HG03442 (cell line): ENCODE data around the gene GPR162.
"Not testable (repeated sequence)": the region's sequence is repeated elsewhere in the genome, so short reads cannot be mapped to it uniquely, and the experiment has no call there.

Experiments used
- ATAC-seq: cut with Tn5 transposase; IDR thresholded peaks from one replicate; pipeline ENCODE4 v1.9.1; 2021; ENCODE audit warnings: mild to moderate bottlenecking, moderate library complexity; ENCODE audit not compliant: unreplicated experiment

GPR162 gene

DNA sequence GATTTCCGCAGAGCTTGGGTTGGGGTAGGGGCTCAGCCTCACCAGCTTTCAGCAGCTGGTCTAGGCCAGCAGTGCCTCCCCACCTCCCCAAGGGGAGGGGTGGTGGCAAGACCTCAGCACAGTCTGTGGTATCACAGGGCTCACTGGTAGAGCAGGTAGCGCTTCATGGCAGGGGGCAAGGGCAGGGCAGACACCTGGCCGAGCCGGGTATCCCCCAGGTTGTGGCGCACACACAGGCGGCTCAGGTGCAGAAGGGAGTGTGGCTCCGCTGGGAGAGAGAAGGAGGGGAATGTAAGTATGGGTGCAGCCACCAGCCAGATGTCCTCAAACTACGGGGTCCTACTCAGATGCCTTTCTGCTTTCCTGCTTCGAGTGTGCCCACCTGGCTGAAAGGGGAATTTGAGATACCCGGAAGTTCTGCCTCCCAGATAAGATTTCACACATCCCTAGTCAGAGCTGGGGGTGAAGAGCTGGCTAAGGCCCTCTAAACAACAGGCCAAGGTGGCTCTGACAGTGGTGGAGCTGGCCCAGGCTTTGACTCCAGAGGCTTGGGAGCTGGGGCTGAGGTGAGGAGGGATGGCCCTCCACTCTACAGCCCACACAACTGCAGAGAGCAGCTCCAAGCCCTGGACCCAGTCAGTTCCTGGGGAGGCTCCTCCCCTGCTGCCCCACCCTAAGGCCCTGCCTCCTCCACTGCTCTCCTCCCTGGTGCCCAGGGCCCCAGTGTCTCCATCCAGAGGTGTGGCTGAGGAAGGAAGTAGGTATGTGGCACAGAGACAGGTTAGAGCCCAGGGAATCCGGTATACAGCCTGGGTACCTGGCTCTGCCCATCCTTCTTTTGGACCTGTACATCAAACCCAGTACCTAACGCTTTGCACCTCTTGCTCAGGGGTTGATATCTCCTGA lies 49.7 kb downstream of the GPR162 start:
- ATAC-seq = no peak

DNA sequence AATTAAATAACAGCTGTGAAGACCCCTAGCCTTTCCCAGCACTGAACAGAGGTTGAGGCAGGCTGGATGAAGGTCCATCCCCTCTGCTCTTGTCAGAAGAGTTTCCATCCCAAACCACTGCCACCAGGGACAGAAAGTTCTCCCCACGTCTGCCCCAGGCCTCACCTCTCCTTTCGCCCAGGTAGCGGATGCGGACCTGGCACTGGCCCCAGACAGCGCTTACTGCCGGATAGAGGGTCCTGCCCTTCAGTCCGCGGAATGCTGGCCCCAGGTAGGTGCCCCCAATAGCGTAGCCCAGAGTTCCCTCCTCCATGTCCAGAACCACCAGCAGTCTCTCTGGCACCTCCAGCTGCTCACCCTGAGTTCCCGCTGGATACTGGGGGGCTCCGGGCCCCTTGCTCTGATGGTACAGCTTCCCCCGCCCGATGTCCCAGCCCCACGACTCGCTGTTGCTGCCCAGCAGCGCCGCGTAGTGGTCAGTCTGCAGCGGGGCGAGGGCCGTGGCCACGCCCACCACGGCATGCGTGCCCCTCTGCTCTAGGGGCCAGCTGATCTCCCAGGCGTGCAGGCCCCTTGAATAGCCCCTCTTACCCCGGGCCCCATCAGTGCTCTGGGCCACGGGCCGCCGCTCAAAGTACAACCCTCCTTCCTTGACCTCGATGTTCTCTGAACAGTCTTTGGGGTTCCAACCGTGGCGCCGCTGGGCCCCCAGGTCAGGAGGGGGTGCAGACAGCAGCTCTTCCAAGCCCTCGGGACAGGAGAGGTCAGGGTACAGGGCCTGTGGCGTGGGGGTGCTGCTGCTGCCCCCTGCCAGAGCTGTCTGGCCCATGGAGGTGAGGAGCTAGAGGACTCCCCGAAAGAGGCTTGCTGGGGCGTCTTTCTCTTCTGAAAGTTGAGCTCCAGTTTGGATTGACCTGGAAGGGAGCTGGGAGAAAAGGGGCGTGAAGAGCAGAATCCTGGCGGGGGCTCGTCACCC lies 50.7 kb downstream of the GPR162 start:
- no peak for ATAC-seq

DNA sequence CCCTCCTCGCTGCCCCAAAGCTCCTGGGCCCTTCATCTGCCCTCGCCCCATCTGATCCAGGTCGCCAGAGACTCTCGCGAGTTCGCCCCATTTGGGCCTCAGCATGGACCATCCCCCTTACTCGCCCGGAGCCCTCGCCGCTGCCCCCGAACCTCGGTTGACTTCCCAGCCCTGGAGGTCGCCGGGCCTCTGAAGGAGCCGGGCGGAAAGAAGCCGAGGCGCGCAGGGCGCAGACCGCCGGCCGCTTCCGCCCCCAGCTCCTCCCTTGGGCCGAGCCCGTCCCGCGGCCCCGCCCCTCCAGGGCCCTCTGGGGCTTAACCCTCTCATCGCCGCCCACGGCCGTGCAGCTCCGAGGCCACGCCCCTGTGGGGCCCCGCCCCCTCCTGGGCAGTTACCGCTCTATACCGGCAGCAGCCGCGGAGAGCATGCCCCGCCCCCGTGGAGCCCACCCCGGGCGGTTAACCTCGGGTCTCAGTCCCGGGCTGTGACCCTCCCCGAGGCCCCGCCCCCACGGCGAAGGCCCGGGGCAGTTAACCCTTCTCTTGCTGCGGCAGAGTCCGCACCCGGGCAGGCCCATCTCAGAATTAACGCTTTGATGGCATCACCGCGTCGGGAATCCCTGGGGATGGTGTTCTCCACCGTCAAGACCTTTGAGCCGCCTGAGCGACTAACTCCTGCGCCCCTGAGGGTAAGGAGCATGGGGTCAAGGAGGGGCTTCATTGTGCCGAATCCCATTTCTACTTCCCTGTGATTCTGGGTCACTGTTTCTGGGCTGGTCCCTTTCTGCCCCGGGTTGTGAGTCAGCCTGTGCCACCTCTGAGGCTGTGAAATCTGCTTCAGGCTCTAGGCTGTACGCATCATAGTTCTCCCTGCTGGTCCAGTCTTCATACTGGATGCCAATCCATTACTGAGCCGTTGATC lies 51.7 kb downstream of the GPR162 start, which contains the start of gene SPSB2:
SPSB2 (minus strand) TSS at position 210 of the 921 bp plus-strand sequence. CDS start 402 bp downstream, outside the sequence.
- ATAC-seq = peak; percentile 78

DNA sequence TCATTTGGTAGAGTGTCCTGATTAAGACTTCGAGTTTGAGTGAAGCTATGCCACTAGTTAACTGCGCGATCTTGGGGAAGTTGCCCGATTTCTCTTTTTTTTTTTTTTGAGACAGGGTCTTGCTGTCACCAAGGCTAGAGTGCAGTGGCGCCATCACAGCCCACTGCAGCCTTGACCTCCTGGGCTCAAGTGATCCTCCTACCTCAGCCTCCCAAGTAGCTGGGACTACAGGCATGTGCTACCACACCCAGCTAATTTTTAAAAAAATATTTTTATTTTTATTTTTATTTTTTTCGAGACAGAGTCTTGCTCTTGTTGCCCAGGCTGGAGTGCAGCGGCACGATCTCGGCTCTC lies 52.4 kb downstream of the GPR162 start:
- not testable (repeated sequence) for ATAC-seq
